GM06990 (cell line): Measurements from ENCODE around the gene DDX1.

Experiments used
- DNase-seq: peaks from one replicate; pipeline ENCODE4 v3.0.0-alpha.2; 2011; ENCODE audit not compliant: insufficient read length; ENCODE audit errors: extremely low read depth
- H3K27me3 ChIP-seq: replicated peaks from 2 replicates; pipeline ENCODE4 v1.6.0; 2011; ENCODE audit warnings: low read length; ENCODE audit not compliant: control insufficient read depth, insufficient read depth
- H3K36me3 ChIP-seq: 2 replicates; pipeline ENCODE4 v1.5.1; 2011; ENCODE audit warnings: low read length; ENCODE audit not compliant: control insufficient read depth, insufficient read depth
- H3K4me3 ChIP-seq: replicated peaks from 2 replicates; pipeline ENCODE4 v1.5.1; 2011; ENCODE audit warnings: low read depth, mild to moderate bottlenecking, control low read depth, low read length
- TF ChIP-seq, protein P1 (sequence below): IDR thresholded peaks from 2 replicates; pipeline ENCODE4 v1.5.1; 2011; ENCODE audit warnings: low read length, control low read depth, mild to moderate bottlenecking, inconsistent platforms; ENCODE audit not compliant: insufficient read depth, poor library complexity, severe bottlenecking

The DDX1 gene

DNA sequence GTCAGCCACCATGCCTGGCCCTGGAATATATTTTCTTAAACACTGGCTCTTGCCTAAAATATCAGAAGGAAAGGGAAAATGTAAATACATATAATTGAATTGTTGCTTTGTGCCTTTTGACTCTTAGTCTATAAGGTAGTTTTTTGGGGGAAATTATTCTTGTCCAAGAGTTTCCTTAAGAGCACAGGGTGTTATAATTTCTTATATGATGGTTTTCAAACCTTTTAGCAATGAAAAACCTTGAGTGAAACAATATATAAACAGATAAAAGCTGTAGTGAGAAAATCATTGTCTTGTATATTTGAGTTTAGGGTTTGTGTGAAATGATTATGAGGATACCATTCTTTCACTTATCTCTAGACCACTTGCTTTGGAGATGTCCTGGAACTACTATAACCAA, 40.2 kb downstream of the DDX1 start:
- DNase-seq: no peak
- TF ChIP-seq, protein P1, sequence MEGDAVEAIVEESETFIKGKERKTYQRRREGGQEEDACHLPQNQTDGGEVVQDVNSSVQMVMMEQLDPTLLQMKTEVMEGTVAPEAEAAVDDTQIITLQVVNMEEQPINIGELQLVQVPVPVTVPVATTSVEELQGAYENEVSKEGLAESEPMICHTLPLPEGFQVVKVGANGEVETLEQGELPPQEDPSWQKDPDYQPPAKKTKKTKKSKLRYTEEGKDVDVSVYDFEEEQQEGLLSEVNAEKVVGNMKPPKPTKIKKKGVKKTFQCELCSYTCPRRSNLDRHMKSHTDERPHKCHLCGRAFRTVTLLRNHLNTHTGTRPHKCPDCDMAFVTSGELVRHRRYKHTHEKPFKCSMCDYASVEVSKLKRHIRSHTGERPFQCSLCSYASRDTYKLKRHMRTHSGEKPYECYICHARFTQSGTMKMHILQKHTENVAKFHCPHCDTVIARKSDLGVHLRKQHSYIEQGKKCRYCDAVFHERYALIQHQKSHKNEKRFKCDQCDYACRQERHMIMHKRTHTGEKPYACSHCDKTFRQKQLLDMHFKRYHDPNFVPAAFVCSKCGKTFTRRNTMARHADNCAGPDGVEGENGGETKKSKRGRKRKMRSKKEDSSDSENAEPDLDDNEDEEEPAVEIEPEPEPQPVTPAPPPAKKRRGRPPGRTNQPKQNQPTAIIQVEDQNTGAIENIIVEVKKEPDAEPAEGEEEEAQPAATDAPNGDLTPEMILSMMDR: no peak
- Histone ChIP-seq H3K4me3 (no peak overlapping the region), H3K27me3 (no peaks in the 10 kb centered on the region), H3K36me3 (peaks cover 8% of the 10 kb centered on the region)

DNA sequence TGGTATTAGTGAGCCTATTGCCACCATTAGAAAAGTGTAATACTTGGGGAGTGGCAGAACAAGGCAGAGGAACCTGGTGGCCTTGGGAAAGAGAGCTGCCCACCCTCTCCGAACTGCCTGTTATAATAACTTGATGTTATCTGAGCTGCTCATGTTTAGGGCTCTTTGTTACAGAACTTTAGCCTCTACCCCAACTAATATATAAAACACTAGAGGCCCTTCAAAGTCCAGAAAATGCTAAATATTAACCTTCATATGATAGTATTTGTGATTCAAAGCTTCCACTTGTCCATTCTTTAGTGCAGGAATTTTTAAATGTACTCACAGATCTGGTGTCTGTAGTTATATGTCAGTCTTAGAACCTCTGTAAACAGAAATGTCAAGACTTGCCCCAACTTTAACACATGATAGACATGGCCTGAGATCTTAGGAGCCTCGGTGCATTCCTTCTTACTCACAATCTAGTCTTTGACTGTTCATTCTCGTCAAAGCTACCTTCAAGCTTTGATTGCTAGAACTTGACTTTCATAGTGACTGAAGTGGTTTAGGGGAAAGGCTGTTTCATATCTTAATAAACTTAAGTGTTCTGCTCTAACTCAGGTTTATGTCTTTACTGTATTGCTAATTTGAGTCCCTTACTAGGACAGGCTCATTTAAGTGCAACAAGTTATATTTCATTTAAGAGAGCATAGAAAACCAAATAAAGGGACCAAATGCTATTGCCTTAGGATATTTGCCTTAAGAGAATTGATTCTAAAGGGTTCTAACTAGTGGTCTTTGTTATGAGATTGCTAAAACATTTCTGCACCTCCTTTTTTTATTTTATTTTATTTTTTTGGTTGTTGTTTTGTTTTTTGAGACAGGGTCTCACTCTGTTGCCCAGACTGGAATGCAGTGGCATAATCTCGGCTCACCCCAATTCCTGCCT, 41.6 kb downstream of the DDX1 start:
- no peak for DNase-seq
- Histone ChIP-seq H3K4me3 (no peak overlapping the region), H3K27me3 (no peaks in the 10 kb centered on the region), H3K36me3 (peaks cover 6% of the 10 kb centered on the region)
- TF ChIP-seq, protein P1: no peak

DNA sequence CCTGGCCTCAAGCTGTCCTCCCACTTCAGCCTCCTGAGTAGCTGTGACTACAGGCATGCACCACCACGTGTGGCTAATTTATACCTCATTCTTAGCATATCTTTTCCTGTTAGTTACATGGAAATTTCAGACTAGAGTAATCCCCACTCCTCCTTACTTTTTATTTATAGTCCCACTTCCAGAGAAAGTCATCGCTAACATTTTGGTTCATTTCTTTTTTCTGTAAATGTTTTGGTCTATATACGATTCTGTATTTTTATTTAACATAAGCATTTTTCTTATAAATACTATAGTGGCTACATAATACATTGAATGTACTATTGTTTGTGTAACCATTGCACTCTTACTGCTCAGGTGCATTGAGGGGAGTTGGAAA, 42.3 kb downstream of the DDX1 start:
- TF ChIP-seq, protein P1: no peak
- Histone ChIP-seq H3K4me3 (no peak overlapping the region), H3K36me3 (peaks cover 6% of the 10 kb centered on the region), H3K27me3 (no peaks in the 10 kb centered on the region)
- no peak for DNase-seq

DNA sequence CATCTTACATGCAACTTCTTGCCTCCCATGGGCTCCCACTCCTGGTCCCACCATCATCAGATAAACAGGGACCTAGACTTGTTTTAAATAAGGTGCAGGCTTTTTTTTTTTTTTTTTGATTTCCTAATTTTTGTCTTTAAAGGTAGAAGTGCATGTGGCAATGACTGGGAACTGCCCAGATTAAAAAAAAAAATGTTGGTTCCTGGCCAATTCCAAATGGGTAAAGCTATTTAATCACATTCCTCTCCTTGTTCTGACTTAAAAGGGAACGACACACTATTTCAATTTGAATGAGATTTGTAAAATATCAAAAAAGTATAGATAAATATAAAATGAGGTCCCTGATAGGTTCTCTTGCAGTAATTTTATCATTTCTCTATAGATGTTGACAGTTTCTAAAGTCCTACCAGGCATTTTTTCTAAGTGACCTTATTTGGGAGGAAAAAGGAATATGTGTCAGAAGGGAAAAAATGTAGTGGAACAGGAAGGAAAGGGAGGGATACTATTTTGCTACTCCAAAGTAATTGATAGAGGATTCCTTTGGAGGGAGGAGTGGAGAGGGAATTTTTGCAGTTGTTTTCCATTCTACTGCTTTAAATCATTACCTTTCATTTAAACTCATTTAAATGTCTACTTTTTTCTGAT, 43.3 kb downstream of the DDX1 start:
- no peaks in the 10 kb centered on the region for H3K27me3 ChIP-seq
- no peak for DNase-seq
- TF ChIP-seq, protein P1: no peak
- H3K36me3 ChIP-seq: peaks cover 6% of the 10 kb centered on the region
- no peak overlapping the region for H3K4me3 ChIP-seq

DNA sequence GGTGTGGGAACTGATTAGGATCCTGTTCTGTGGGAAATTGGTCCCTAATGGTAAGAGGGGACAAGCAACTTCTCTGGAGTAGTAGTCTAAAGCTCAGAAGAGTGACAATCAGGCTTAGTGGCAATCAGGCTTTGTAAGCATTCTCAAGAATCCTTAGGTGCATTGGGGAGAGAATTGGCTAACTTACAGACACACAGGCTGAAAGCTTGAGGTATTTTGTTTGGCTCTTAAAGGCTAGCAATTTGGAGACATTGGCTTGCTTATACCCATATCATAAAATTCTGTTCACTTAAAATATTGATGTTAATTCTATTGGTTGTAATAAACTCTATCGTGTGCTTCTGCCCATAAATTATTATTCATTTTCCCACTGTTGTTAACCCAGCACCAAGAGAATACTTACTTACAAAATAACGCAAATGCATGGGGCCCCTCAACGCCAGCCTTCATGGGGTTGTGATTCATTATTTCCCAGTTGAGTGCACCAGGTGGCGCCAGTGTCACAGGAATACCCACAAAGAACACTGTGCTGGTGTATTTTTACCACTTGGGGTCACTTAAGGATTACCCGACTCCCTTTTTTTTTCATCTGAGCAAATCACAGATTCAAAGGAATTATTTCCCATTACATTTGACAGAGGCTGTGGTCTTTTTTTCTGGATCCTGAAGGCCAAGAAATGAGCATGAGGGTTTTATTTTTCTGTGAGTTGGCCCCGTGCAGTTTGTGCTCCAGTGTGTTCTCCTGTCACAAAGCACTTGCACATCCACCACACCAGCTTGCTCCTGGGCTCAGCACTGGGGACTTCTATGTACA, 45.5 kb downstream of the DDX1 start:
- H3K4me3 ChIP-seq: no peak overlapping the region
- DNase-seq: no peak
- TF ChIP-seq, protein P1: peak; percentile 87
- H3K36me3 ChIP-seq: peaks cover 2% of the 10 kb centered on the region
- H3K27me3 ChIP-seq: no peaks in the 10 kb centered on the region
